ENCODE results near the gene RAB12.

The RAB12 gene

DNA sequence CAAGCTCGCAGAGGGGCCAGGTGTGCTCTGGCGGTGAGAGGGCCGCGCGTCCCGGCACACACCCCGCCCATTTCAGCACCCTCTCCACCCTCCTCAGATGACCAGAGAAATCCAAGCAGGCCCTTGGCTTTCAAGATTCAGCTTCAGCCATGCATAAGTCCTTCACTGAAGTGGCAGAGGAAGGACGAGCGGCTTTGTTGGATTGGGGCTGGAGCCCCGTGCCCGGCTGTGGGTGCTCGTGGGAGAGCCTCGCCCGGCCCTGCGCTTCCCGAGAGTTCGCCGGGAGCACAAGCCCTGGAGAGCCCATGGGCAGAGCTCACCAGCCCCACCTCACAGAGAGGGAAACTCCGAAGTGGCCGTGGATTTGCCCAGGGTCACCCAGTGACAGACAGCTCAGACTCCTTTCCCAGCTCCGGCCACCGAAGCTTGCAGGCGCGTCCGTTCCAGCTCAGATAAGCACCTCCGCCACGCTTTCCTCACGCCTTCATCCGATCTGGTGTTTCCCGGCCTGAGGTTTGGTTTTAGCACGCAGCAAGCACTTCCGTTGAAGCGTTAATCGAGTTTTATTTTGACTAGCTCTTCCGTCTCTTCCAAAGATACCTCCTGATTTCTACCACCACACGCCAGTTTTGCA, 50.5 kb downstream of the RAB12 start (continued):
- no peak for TF ChIP-seq ZNF416 (tag by site-specific recombination; IDR thresholded peaks at IDR 0.05)
- no peak for TF ChIP-seq ZNF670 (tag by site-specific recombination; IDR thresholded peaks at IDR 0.05; ENCODE audit: low read depth)

DNA sequence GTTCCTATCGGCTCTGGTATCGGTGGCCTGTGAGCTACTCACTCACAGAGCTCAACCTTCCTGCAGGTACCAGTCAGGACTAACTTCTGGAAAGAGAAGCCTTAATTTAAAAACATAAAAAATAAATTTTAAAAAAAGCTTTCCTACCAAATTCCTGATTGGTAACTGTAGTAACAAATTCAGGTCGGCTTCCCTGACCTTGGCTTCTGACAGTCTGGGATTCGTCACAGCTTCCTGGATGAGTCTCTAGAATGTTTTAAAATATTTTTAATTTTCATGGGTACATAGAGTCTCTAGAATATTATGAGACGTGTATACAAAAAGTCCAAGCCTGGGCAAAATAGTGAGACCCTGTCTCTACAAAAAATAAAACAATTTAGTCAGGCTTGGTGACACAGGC, 51.1 kb downstream of the RAB12 start:
- POLR2A ChIA-PET = no interaction called here
- H3K36me3 ChIP-seq (ENCODE audit: control insufficient read depth in 2 of 2, insufficient read depth in 1 of 2, low read length in 2 of 2) = no peaks in the 10 kb centered on the region
- no peak overlapping the region for H3K4me3 ChIP-seq (ENCODE audit: low read depth, low read length)
- no peak overlapping the region for H3K27ac ChIP-seq (ENCODE audit: extremely low read depth, low read depth, low read length)
- peaks cover 3% of the 10 kb centered on the region; the same call in 1 of the 2 replicates for H3K4me1 ChIP-seq (ENCODE audit: control insufficient read depth, insufficient read depth, low read length)
- no peaks in the 10 kb centered on the region for H3K9me3 ChIP-seq (ENCODE audit: control insufficient read depth, insufficient read depth, low read depth, low read length)
- TF ChIP-seq KLF10 (tag by site-specific recombination; IDR thresholded peaks at IDR 0.05) (no peak), ZNF677 (tag by site-specific recombination; IDR thresholded peaks at IDR 0.05) (no peak), ZNF571 (tag by site-specific recombination; IDR thresholded peaks at IDR 0.05) (no peak), ZNF133 (tag by site-specific recombination; IDR thresholded peaks at IDR 0.05) (no peak), ZNF426 (tag by site-specific recombination; IDR thresholded peaks at IDR 0.05) (no peak), ZNF266 (tag by site-specific recombination; IDR thresholded peaks at IDR 0.05; ENCODE audit: low read depth) (no peak), RBAK (tag by site-specific recombination; IDR thresholded peaks at IDR 0.05) (no peak), ZNF335 (tag by site-specific recombination; conservative IDR thresholded peaks at IDR 0.05) (no peak), ZNF341 (tag by site-specific recombination; IDR thresholded peaks at IDR 0.05; ENCODE audit: low read depth) (no peak), ZBTB17 (tag by site-specific recombination; IDR thresholded peaks at IDR 0.05) (no peak), ZNF174 (tag by site-specific recombination; IDR thresholded peaks at IDR 0.05) (no peak), ZNF561 (tag by site-specific recombination; IDR thresholded peaks at IDR 0.05; ENCODE audit: borderline replicate concordance) (no peak), ZNF658 (tag by site-specific recombination; IDR thresholded peaks at IDR 0.05) (no peak), ZNF404 (tag by site-specific recombination; IDR thresholded peaks at IDR 0.05) (no peak), ZNF600 (tag by site-specific recombination; IDR thresholded peaks at IDR 0.05) (no peak)
- TF ChIP-seq, protein P1, sequence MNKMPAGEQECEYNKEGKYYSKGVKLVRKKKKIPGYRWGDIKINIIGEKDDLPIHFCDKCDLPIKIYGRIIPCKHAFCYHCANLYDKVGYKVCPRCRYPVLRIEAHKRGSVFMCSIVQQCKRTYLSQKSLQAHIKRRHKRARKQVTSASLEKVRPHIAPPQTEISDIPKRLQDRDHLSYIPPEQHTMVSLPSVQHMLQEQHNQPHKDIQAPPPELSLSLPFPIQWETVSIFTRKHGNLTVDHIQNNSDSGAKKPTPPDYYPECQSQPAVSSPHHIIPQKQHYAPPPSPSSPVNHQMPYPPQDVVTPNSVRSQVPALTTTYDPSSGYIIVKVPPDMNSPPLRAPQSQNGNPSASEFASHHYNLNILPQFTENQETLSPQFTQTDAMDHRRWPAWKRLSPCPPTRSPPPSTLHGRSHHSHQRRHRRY (tag by site-specific recombination; IDR thresholded peaks at IDR 0.05) = no peak
- TF ChIP-seq, protein P2, sequence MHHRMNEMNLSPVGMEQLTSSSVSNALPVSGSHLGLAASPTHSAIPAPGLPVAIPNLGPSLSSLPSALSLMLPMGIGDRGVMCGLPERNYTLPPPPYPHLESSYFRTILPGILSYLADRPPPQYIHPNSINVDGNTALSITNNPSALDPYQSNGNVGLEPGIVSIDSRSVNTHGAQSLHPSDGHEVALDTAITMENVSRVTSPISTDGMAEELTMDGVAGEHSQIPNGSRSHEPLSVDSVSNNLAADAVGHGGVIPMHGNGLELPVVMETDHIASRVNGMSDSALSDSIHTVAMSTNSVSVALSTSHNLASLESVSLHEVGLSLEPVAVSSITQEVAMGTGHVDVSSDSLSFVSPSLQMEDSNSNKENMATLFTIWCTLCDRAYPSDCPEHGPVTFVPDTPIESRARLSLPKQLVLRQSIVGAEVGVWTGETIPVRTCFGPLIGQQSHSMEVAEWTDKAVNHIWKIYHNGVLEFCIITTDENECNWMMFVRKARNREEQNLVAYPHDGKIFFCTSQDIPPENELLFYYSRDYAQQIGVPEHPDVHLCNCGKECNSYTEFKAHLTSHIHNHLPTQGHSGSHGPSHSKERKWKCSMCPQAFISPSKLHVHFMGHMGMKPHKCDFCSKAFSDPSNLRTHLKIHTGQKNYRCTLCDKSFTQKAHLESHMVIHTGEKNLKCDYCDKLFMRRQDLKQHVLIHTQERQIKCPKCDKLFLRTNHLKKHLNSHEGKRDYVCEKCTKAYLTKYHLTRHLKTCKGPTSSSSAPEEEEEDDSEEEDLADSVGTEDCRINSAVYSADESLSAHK (tag by site-specific recombination; IDR thresholded peaks at IDR 0.05) = no peak
- TF ChIP-seq, protein P3, sequence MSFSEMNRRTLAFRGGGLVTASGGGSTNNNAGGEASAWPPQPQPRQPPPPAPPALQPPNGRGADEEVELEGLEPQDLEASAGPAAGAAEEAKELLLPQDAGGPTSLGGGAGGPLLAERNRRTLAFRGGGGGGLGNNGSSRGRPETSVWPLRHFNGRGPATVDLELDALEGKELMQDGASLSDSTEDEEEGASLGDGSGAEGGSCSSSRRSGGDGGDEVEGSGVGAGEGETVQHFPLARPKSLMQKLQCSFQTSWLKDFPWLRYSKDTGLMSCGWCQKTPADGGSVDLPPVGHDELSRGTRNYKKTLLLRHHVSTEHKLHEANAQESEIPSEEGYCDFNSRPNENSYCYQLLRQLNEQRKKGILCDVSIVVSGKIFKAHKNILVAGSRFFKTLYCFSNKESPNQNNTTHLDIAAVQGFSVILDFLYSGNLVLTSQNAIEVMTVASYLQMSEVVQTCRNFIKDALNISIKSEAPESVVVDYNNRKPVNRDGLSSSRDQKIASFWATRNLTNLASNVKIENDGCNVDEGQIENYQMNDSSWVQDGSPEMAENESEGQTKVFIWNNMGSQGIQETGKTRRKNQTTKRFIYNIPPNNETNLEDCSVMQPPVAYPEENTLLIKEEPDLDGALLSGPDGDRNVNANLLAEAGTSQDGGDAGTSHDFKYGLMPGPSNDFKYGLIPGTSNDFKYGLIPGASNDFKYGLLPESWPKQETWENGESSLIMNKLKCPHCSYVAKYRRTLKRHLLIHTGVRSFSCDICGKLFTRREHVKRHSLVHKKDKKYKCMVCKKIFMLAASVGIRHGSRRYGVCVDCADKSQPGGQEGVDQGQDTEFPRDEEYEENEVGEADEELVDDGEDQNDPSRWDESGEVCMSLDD (tag by site-specific recombination; IDR thresholded peaks at IDR 0.05) = no peak
- CTCF ChIA-PET = interaction anchor here (0.5 to 3.3 kb wide), 5 partner anchors 16 to 328 kb away, joined by 3 to 14 read pairs (median 9); no protein-coding TSS in a partner anchor
